HepG2 (cell line): ENCODE data around the gene TADA2B. TPM values are rescaled to one million over a fixed set of nuclear protein-coding genes. Genes with fewer than 3 reads are reported as not detected.

Experiments
- GTF3A ChIP-seq: sonication (generic); formaldehyde crosslinking; conservative IDR thresholded peaks from 2 replicates; pipeline ENCODE4 v1.4.0; 2020; ENCODE audit warnings: mild to moderate bottlenecking, missing genetic modification reagents
- IRX3 ChIP-seq: sonication (generic); formaldehyde crosslinking; IDR thresholded peaks from 2 replicates; pipeline ENCODE4 v1.8.1; 2023; ENCODE audit warnings: mild to moderate bottlenecking, low read depth, missing genetic modification reagents, borderline replicate concordance
- NCOR1 ChIP-seq: fragments of 200-600 bp; sonication (generic); IDR thresholded peaks from 2 replicates; pipeline ENCODE4 v1.7.0; 2017; ENCODE audit warnings: antibody characterized with exemption, low read length, borderline replicate concordance
- POLR2G ChIP-seq: fragments of 200-400 bp; formaldehyde crosslinking; IDR thresholded peaks from 2 replicates; pipeline ENCODE4 v1.6.1; 2018; ENCODE audit warnings: mild to moderate bottlenecking, low read depth, low read length, moderate library complexity
- TOE1 ChIP-seq: sonication (generic); formaldehyde crosslinking; IDR thresholded peaks from 2 replicates; pipeline ENCODE4 v1.4.0; 2020; ENCODE audit warnings: mild to moderate bottlenecking, missing genetic modification reagents
- XRCC5 ChIP-seq: fragments of 200-400 bp; formaldehyde crosslinking; optimal IDR thresholded peaks from 2 replicates; pipeline ENCODE3; 2017; ENCODE audit warnings: mild to moderate bottlenecking, low read length
- ZBTB20 ChIP-seq: sonication (generic); formaldehyde crosslinking; IDR thresholded peaks from 2 replicates; pipeline ENCODE4 v1.8.1; 2023; ENCODE audit warnings: missing genetic modification reagents, low read depth, mild to moderate bottlenecking, borderline replicate concordance
- ZNF280D ChIP-seq: sonication (generic); formaldehyde crosslinking; IDR thresholded peaks from 2 replicates; pipeline ENCODE4 v1.5.1; 2020; ENCODE audit warnings: mild to moderate bottlenecking, missing genetic modification reagents
- polyA plus RNA-seq, 8 experiments: library from polyadenylated mRNA; depleted of rRNA in 3 of 8; stranded (reverse) in 7 of 8; unstranded in 1 of 8; fragments of >200 nt; fragmentation: Illumina TruSeq in 4 of 8; extraction: Trizol in 4 of 8; gene quantifications; 2 replicates each; pipeline versions ENCODE4 v1.2.1 to v1.2.3, GENCODE V29; 2011 to 2016; ENCODE audit warnings: low read depth in 4 of 8, missing spikeins in 1 of 8, mixed read lengths in 1 of 8; ENCODE audit not compliant: insufficient read depth in 1 of 8
- total RNA-seq, 5 experiments: library from RNA; depleted of rRNA; stranded (reverse); fragments of >200 nt; fragmentation: Illumina TruSeq; extraction: Trizol; gene quantifications; 2 replicates each; pipeline ENCODE4 v1.2.3, GENCODE V29; 2016; ENCODE audit warnings: low read depth in 1 of 5
- TF ChIP-seq, protein P1 (sequence below): sonication (generic); formaldehyde crosslinking; IDR thresholded peaks from 2 replicates; pipeline ENCODE4 v1.5.0; 2020; ENCODE audit warnings: mild to moderate bottlenecking, missing genetic modification reagents
- TF ChIP-seq, protein P2 (sequence below): sonication (generic); formaldehyde crosslinking; IDR thresholded peaks from 2 replicates; pipeline ENCODE4 v1.4.0; 2020; ENCODE audit warnings: low read depth, missing genetic modification reagents
- TF ChIP-seq, protein P3 (sequence below): sonication (generic); formaldehyde crosslinking; IDR thresholded peaks from 2 replicates; pipeline ENCODE4 v1.8.0; 2022; ENCODE audit warnings: mild to moderate bottlenecking, missing genetic modification reagents; ENCODE audit not compliant: insufficient replicate concordance
- TF ChIP-seq, protein P4 (sequence below): sonication (generic); formaldehyde crosslinking; IDR thresholded peaks from 2 replicates; pipeline ENCODE4 v1.5.1; 2020; ENCODE audit warnings: missing genetic modification reagents, mild to moderate bottlenecking, borderline replicate concordance

Gene TADA2B
- total and polyA plus RNA-seq, 2 of the 13 experiments (the other 11 are each of a cell fraction or from before 2014, with no cell fraction given), result 4.6 to 8.9 TPM

- TF ChIP-seq, protein P1, sequence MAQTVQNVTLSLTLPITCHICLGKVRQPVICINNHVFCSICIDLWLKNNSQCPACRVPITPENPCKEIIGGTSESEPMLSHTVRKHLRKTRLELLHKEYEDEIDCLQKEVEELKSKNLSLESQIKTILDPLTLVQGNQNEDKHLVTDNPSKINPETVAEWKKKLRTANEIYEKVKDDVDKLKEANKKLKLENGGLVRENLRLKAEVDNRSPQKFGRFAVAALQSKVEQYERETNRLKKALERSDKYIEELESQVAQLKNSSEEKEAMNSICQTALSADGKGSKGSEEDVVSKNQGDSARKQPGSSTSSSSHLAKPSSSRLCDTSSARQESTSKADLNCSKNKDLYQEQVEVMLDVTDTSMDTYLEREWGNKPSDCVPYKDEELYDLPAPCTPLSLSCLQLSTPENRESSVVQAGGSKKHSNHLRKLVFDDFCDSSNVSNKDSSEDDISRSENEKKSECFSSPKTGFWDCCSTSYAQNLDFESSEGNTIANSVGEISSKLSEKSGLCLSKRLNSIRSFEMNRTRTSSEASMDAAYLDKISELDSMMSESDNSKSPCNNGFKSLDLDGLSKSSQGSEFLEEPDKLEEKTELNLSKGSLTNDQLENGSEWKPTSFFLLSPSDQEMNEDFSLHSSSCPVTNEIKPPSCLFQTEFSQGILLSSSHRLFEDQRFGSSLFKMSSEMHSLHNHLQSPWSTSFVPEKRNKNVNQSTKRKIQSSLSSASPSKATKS (CRISPR knock-in tag), result no peak
- TF ChIP-seq XRCC5 (peak; percentile 63), GTF3A (CRISPR knock-in tag) (no peak), IRX3 (CRISPR knock-in tag) (no peak), NCOR1 (no peak), ZBTB20 (CRISPR knock-in tag) (no peak), ZNF280D (CRISPR knock-in tag) (no peak), TOE1 (CRISPR knock-in tag) (no peak), POLR2G (no peak)
- TF ChIP-seq, protein P2, sequence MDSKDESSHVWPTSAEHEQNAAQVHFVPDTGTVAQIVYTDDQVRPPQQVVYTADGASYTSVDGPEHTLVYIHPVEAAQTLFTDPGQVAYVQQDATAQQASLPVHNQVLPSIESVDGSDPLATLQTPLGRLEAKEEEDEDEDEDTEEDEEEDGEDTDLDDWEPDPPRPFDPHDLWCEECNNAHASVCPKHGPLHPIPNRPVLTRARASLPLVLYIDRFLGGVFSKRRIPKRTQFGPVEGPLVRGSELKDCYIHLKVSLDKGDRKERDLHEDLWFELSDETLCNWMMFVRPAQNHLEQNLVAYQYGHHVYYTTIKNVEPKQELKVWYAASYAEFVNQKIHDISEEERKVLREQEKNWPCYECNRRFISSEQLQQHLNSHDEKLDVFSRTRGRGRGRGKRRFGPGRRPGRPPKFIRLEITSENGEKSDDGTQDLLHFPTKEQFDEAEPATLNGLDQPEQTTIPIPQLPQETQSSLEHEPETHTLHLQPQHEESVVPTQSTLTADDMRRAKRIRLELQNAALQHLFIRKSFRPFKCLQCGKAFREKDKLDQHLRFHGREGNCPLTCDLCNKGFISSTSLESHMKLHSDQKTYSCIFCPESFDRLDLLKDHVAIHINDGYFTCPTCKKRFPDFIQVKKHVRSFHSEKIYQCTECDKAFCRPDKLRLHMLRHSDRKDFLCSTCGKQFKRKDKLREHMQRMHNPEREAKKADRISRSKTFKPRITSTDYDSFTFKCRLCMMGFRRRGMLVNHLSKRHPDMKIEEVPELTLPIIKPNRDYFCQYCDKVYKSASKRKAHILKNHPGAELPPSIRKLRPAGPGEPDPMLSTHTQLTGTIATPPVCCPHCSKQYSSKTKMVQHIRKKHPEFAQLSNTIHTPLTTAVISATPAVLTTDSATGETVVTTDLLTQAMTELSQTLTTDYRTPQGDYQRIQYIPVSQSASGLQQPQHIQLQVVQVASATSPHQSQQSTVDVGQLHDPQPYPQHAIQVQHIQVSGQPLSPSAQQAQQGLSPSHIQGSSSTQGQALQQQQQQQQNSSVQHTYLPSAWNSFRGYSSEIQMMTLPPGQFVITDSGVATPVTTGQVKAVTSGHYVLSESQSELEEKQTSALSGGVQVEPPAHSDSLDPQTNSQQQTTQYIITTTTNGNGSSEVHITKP (CRISPR knock-in tag), result no peak
- TF ChIP-seq, protein P3, sequence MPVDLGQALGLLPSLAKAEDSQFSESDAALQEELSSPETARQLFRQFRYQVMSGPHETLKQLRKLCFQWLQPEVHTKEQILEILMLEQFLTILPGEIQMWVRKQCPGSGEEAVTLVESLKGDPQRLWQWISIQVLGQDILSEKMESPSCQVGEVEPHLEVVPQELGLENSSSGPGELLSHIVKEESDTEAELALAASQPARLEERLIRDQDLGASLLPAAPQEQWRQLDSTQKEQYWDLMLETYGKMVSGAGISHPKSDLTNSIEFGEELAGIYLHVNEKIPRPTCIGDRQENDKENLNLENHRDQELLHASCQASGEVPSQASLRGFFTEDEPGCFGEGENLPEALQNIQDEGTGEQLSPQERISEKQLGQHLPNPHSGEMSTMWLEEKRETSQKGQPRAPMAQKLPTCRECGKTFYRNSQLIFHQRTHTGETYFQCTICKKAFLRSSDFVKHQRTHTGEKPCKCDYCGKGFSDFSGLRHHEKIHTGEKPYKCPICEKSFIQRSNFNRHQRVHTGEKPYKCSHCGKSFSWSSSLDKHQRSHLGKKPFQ (CRISPR knock-in tag), result no peak
- TF ChIP-seq, protein P4, sequence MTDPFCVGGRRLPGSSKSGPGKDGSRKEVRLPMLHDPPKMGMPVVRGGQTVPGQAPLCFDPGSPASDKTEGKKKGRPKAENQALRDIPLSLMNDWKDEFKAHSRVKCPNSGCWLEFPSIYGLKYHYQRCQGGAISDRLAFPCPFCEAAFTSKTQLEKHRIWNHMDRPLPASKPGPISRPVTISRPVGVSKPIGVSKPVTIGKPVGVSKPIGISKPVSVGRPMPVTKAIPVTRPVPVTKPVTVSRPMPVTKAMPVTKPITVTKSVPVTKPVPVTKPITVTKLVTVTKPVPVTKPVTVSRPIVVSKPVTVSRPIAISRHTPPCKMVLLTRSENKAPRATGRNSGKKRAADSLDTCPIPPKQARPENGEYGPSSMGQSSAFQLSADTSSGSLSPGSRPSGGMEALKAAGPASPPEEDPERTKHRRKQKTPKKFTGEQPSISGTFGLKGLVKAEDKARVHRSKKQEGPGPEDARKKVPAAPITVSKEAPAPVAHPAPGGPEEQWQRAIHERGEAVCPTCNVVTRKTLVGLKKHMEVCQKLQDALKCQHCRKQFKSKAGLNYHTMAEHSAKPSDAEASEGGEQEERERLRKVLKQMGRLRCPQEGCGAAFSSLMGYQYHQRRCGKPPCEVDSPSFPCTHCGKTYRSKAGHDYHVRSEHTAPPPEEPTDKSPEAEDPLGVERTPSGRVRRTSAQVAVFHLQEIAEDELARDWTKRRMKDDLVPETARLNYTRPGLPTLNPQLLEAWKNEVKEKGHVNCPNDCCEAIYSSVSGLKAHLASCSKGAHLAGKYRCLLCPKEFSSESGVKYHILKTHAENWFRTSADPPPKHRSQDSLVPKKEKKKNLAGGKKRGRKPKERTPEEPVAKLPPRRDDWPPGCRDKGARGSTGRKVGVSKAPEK (CRISPR knock-in tag), result no peak
Measured at GRCh38 chr4:7042503-7043283, 479 bp upstream of the TADA2B start (continued).
